GM21367 (cell line): ENCODE results near the gene VPS26B.
"Not testable (repeated sequence)": the region's sequence is repeated elsewhere in the genome, so short reads cannot be mapped to it uniquely, and the experiment has no call there.

ENCODE experiments used
- ATAC-seq: cut with Tn5 transposase; IDR thresholded peaks from one replicate; pipeline ENCODE4 v1.9.1; 2021; ENCODE audit not compliant: unreplicated experiment

The VPS26B gene

DNA sequence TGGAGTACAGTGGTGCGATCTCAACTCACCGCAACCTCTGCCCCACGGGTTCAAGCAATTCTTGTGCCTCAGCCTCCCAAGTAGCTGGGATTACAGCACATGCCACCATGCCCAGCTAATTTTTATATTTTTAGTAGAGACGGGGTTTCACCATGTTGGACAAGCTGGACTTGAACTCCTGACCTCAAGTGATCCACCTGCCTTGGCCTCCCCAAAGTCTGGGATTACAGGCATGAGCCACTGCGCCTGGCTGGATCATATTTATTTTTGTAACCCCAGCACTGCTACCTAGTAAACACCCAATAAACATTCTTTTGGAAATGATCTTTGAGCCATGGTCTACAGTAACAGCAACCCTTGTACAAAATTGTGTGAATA lies 30.7 kb downstream of the VPS26B start:
- not testable (repeated sequence) for ATAC-seq

DNA sequence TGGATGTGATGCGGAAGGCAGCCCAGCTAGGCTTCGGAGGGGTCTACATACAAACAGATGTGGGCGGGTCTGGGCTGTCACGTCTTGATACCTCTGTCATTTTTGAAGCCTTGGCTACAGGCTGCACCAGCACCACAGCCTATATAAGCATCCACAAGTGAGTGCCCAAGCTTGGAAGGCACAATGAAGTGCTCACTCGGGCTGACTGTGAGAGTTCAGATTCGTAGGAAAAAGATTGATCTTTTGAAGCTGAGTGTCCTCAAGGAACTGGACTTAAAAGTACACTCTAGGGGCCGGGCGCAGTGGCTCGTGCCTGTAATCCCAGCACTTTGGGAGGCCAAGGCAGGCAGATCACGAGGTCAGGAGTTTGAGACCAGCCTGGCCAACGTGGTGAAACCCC lies 32.6 kb downstream of the VPS26B start:
- no peak for ATAC-seq

DNA sequence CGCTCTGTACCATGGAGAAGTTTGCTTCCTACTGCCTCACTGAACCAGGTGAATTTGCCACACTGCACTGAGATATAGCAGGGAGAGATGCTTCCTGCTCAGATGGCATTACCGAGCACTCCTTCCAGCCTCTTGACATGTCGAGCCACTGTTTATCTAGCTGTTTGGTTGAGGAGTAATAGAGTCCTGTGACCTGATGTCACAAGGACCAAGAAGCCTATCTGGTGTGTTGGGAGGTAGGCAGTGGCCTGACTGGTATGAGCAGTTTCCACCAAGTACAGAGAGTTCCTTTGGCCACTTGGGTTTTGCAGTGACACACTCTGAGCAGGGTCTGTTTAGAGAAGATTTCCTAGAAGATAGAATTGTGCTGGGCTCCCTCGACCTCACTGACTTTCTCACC lies 34.1 kb downstream of the VPS26B start:
- no peak for ATAC-seq

DNA sequence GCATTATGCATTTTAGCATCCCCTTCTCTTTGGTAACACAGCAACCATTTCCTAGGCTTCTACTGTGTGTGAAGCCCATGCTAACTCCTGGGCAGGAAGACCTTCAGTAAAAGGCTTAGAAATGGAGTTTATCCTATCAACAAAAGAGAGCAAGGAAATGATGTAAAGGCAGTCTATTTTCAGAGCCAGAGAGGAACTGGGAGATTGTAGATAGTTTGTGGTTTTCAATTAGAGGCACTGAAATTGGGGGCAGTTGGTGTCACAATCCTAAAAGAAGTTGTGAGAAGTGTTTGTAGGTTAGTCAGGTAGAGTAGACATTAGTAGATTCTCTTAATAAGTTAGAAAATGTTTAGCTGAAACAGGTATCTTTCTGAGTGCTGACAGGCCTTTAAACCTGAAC lies 36.0 kb downstream of the VPS26B start:
- no peak for ATAC-seq

DNA sequence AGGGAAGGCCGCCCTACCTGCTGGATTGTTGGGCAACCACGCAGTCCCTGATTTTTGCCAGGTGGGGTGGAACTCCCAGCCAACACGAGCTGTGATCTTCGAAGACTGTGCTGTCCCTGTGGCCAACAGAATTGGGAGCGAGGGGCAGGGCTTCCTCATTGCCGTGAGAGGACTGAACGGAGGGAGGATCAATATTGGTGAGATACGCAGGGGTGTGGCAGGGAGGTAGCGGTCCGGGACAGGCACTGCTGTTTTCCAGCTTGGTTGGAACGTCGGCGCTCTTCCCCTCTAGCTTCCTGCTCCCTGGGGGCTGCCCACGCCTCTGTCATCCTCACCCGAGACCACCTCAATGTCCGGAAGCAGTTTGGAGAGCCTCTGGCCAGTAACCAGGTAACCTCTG lies 36.5 kb downstream of the VPS26B start:
- ATAC-seq: no peak

DNA sequence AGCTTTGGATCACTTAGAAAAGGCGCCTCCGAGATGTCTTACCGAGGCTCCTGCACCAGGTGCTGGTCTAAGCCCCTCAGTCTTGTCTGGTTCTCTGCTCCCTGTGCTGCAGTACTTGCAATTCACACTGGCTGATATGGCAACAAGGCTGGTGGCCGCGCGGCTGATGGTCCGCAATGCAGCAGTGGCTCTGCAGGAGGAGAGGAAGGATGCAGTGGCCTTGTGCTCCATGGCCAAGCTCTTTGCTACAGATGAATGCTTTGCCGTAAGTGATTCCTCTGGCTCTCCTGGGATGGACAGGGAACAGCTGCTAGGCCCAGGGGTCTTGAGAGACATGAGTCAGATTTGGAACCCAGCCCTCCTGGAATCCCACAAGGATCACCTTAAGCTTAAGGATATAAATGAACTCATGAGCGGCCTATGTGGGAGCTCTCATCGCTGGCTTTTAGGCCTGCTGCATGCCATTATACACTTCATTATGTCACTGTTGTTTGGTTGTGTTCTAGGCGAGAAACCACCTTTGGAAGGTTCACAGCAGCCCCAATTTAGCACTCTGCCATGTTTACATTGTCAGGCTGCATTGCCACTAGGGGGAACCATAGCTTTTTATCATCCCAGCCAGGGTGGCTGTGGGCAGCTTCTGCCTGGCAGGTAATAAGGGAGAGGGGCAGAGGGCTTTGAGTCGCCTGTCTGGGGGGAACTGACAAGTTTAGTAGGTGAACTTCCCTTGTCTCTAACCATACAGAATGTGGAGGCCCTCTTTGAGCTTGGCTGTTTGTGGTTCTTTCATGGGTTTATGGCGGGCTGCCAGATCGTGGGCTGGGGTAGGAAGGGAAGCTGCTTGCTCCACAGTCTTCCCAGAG lies 37.4 kb downstream of the VPS26B start:
- ATAC-seq: no peak

DNA sequence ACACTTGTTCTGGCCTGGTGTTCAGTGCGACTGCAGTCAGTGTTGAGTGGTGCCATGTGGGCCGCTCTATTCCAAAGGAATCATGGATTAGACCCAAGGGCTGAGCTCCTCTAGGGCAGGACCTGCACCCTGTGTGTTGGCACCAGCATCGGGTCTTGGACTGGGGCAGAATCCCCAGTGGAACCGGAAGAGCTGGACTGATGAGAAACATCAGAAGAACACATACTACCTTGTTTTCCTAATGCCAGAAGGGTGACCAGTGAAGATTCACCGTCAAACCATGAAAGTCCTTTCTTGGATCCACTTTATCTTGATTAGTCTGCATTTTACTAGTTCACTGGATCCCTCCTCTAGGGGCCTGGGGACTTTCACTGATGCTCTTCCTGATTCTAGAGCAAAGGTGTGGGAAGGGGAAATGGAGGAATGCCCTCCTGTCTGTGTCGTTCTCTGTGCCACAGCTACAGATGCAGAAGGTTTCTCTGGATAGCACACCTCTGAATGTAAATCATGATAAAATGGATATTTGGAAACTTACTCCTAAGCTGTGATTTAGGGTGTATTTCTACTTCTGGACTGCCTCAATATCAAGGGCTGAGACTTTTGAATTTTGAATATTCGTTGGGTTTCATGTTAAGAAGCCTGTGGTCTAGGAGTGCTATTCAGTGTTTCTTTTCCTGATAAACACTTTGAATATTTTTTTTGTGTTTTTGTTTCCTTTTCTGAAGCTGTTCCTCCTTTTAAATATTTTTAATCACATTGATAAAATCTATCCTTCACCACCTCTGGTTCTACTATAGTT lies 40.7 kb downstream of the VPS26B start:
- ATAC-seq: no peak

DNA sequence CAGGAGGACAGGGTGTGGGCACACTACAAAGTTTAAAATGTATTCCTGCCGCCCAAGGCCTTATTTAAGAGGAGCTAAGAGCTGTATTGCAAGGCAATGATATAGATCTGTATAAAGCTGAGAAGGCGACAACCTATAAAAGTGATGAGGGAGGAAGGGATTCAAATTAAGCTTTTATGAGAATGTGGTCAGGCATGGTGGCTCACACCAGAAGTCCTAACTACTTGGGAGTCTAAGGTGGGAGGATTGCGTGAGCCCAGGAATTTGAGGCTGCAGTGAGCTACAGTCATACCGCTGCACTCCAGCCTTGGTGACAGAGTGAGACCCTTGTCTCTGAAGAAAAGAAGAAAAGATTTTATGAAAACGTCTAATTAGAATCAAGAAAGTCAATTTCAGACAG lies 42.0 kb downstream of the VPS26B start:
- no peak for ATAC-seq

DNA sequence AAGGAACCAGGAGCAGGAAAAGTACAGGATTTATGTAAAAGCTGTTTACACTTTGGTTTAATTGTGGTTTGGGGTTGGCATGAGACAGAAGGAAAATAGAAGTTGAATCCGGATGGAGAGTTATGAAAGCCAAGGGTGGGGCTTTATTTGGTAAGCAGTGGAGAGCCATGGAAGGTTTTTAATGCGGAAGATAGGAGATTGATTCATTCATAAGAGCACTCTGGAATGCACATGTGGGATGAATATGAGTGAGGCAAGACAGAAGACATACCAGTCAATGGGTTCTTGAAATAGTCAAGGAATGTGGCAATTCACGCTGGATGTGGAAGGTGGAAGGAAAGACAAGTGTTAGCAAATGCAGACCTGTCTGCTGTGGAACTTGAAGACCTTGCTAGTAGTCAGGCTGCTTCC lies 42.4 kb downstream of the VPS26B start:
- no peak for ATAC-seq

DNA sequence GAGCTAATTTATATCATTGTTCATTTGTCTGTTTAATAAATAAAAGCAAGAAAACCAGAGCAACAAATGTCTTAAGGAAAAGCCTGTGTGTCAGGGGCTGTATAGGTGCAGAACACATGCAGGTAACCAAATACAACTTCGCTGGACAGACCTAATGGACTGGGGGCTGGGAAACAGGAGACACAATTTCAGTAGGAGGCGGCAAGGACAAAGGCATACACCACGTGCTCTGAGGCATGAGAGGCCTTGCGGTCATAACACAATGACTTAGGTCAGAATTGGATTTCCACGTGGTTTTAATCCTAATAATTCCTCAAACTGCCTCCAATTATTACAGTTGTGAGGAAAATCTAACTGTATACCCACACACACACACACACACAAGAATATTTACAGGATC lies 43.0 kb downstream of the VPS26B start:
- no peak for ATAC-seq

DNA sequence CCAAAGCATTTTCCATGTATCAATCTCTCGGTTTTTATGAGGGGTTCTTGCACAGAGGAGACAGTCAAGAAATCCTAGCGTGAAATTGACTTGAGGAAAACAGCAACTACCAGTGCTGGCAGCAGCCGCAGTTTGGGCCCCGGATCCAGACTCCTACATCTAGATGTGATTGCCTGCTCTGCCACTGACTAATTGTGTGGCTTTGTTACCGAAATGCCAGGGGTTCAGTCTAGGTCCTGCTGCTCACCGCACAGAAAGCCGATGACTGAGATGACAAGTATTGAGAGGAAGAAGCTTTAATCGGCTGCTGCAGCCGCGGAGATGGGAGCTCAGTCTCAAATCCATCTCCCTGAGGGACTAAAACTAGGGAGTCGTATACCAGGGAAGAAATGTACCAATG lies 43.5 kb downstream of the VPS26B start:
- ATAC-seq: no peak

DNA sequence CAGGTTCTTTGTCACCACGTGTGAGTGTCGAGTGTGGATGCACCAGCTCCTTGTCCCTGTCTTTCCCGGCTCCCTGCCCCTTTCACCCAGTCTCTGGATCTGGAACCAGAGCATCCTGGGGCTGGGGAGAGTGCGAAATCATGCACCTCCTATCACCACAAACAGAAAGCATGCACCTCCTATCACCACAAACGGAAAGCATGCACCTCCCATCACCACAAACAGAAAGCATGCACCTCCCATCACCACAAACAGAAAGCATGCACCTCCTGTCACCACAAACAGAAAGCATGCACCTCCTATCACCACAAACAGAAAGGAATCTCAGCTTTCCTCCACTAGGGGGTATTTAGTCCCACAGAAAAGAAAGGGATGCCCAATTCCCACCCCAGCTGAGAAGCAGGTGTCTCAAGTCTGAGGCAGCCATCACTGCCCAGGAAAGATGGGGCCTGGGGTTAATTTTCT lies 45.8 kb downstream of the VPS26B start:
- ATAC-seq: no peak

DNA sequence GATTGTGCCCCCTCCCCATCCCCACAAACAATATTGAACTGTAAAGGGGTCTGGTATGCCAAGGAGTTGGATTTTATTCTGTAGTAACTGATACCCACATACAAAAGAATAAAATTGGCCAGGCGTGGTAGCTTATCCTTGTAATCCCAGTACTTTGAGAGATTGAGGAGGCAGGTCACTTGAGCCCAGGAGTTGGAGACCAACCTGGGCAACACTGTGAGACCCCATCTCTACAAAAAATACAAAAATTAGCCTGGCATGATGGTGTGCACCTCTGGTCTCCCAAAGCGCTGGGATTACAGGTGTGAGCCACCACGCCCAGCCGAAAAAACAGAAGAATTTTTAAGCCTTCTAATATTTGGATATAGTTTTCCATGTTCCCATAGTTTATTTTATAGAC lies 47.5 kb downstream of the VPS26B start:
- no peak for ATAC-seq

DNA sequence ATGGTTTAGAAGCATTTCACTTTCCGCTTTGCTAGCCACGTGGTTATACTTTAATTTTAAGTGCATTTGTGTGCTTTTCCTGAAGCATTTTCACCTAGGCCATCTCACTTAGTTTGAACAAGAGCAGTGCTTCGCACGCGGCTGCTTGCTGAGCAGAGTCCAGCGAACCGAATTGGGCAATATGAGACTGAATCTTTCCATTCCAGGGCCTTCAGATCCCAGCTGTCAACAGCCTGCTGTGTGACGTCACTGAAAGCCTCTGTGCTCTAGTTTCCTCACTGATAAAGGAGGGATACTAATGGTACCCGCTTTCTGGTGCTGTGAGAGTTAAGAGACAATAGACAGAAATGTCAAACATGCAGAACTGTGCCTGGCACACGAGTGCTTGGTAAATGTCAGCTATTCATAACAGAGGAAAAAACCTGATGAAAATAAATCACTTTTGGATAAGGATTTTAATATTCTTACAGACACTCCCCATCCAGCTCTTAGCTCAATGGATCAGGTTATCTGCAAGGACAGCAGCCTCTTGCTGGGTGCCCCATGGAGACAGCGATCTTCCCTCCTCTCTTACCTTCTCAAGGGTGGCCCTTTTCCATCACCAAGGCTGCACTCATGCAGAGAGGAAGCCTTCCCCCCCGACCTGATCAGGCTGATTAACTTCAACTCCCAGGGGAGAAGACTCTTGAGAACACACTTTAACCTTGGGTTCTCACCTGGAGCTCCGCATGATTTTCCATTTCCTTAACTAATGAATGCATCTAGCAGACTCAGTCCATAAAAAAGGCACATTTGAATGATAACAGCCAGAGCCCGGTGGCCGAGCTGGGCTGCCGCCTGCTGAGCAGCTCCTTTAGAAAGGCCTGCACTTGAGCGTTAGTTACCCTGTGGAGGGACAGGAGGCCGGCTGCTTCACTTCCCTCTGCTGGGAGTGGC lies 48.2 kb downstream of the VPS26B start:
- ATAC-seq: no peak

DNA sequence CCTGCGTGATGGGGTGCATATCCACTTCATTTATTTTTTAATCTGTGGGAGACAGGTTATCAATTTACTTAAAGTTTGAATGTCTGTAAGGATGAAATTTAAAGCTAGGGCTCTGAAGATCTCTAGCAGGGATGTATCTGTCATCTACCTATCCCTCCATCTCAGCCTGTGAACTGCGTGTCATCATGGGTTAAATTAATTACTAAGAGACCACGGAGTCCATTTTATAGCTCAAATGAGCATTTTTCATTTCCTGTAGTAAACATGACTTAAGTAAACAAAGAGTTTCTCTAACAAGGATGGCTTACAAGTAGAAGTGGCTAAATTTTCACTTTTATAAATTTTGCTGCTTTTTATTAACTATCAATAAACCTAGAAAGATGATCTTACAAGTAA lies 48.8 kb downstream of the VPS26B start:
- ATAC-seq: no peak

DNA sequence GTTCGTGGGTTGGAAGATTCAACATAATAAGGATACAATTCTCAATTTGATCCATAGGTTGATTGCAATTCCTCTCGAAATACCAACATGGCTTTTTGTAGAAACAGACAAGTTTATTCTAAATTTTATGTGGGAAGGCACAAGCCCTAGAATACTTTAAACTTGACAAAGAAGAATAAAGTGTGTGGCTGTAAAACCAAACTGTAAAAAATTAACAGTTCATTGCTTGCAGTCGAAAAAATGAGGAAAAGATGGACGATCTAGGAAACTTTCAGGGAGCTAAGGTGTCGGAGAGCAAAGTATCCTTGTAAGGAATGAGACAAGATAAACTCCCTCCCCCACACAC lies 50.7 kb downstream of the VPS26B start:
- ATAC-seq: no peak

DNA sequence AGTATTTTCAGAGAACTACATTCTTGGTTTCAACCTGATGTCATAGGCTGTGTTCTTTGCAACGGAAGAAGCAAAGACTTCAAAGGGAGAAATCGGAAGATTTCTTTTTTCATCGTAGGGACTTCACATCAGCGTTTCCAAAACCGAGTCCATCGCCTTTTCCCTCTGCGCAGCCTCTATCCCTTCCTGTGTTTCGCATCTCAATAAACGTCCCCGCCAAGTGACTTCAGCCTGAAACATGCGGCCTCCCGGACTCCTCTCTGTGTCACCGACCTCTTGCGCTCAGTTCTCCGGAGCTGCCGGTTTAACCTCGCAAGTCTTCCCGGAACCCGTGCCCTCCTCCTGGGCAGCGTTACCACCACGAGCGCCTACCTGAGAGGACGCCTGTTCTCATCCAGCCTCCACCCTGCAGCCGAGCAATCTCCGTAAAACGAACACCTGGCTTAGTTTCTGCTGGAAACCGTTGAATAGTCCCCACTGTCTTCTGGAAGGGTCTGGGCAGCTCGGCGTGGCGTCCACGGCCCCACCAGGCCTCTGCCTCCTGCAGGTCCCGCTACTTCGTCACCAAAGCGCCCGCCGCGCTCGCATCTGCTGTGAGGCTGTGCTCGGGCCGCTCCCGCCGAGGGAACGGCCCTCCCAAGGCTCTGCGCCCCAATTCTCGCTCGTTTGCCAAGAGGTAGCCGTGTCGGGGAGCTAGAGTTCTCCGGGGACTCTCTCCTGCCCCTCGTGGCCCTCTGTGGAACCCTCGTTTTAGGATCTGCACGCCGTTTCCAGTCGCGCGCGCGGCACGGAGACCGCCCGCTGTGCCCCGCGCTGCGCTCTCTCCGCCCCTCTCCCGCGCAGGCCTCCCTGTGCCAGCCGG lies 51.3 kb downstream of the VPS26B start, which contains the start of gene GLB1L3:
GLB1L3 (plus strand) TSS at position 846 of the 862 bp plus-strand sequence. CDS start 362 bp downstream, outside the sequence.
- peak; percentile 78 for ATAC-seq

DNA sequence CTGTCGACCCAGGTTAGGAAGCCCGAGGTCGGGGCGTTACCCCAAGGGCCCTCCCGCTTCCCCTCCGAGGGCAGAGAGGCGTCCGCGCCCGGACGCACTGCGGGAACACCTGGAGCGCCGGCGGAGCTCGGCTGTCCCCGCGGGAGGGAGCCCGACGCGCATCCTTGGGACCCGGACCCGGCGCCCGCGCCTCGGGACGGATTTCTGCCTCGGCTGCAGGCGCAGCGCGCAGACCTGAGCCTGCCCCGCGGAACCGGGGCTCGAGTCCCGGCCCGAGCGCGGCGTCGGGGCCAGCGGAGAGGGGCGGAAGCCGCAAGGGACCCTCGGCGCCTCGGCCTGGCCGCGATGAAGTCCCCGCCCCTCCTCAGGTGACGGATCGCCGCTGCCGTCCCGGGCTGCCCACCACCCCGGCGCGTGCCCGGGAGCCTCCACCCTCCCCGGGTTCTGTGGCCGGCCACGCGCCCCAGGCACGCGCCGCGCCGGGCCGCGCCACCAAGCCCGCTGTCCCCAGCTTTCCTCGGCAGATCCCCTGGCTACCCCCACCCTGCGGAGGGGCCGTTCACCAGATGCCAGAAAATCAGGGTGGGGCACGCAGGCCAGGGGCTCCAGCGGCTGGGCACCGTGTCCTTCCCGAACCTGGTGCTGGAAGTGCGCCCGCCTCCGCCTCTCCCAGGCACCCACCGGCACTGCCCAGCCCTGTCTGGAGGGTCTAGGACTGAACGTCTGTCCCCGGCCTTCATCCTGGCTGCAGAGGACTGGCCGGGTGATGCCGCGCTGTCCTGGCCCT lies 52.1 kb downstream of the VPS26B start:
- ATAC-seq: no peak
